Activated naive CD4-positive, alpha-beta T cell treated with anti-CD3 and anti-CD28 coated beads for 36 hours (primary cell): ENCODE results near the gene HS3ST4. TPM values are rescaled to one million over a fixed set of nuclear protein-coding genes. Genes with fewer than 3 reads are reported as not detected.

Experiments
- CTCF ChIA-PET: fragments of 350-600 bp; sonication (Branson Sonifier 250); formaldehyde crosslinking; loops from one replicate; lab custom pipeline; 2021; ENCODE audit warnings: antibody characterized with exemption; lab: Charles Lee
- DNase-seq: peaks from one replicate; pipeline ENCODE4 v3.0.0-alpha.2; 2020
- H3K27ac Mint-ChIP-seq: one replicate; pipeline ENCODE4 v1.8.0; 2021; ENCODE audit warnings: mild to moderate bottlenecking, mixed read lengths
- H3K27me3 Mint-ChIP-seq: one replicate; pipeline ENCODE4 v1.8.0; 2021; ENCODE audit warnings: low read depth, mixed read lengths
- H3K36me3 Mint-ChIP-seq: one replicate; pipeline ENCODE4 v1.8.0; 2021; ENCODE audit warnings: low read depth, mixed read lengths
- H3K4me1 Mint-ChIP-seq: one replicate; pipeline ENCODE4 v1.8.0; 2021; ENCODE audit warnings: low read depth, mixed read lengths
- H3K4me3 Mint-ChIP-seq: one replicate; pipeline ENCODE4 v1.8.0; 2021; ENCODE audit warnings: mild to moderate bottlenecking, moderate library complexity, mixed read lengths
- H3K9me3 Mint-ChIP-seq: one replicate; pipeline ENCODE4 v1.8.0; 2021; ENCODE audit warnings: mixed read lengths
- intact Hi-C: fragments of 100-400 bp; cut with micrococcal nuclease; formaldehyde crosslinking; loops from one replicate; pipeline ENCODE4 v1.15.1; 2023
- total RNA-seq, 2 experiments: library from RNA; stranded (reverse); gene quantifications; one replicate each; pipeline ENCODE4 v1.2.3, GENCODE V29; 2021

Gene HS3ST4
- total RNA-seq, 2 experiments from 2014 or later: not detected

- Mint-ChIP-seq H3K9me3 (no peaks in the 10 kb centered on the region), H3K27ac (no peak overlapping the region), H3K36me3 (no peaks in the 10 kb centered on the region), H3K4me1 (no peaks in the 10 kb centered on the region), H3K4me3 (no peak overlapping the region), H3K27me3 (peaks cover 7% of the 10 kb centered on the region)
- no peak for DNase-seq
- intact Hi-C loops: no loop called here
- CTCF ChIA-PET: no interaction called here
These were observed 230.7 kb downstream of the HS3ST4 start for GRCh38 chr16:25922438-25922837.

- H3K27ac Mint-ChIP-seq: no peak overlapping the region
- H3K9me3 Mint-ChIP-seq: no peaks in the 10 kb centered on the region
- H3K4me3 Mint-ChIP-seq: no peak overlapping the region
- H3K27me3 Mint-ChIP-seq: peaks cover 4% of the 10 kb centered on the region
- H3K4me1 Mint-ChIP-seq: no peaks in the 10 kb centered on the region
- H3K36me3 Mint-ChIP-seq: no peaks in the 10 kb centered on the region
- no peak for DNase-seq
- intact Hi-C loops: no loop called here
- CTCF ChIA-PET: no interaction called here
These were observed 233.7 kb downstream of the HS3ST4 start for GRCh38 chr16:25925421-25925820.

DNA sequence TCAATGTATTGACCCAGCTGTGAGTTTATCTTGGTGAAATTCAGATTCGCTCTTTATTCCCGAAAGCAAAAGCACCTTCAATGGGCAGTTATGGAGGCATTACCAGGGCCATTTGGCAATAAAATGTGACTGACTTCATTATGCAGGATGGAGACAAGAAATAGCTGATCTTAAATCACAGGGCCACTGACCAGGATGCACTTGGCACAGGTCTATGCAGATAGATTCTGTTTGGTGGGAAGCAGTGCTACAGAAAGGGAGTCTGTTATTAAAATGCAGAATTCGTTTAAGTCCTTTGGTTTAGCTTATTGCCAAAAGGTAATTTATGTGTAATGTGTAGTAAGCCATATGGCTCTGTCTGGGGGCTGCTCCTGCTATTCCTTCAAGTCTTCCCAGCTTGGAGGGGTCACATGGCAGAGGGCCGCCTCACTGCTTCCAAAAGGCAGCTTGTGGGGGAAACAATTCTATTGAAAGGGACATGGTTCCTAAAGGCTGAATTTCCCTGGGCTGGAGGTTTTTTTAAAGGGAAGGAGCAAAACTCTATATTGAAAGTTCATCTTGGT lies 239.8 kb downstream of the HS3ST4 start:
- no peaks in the 10 kb centered on the region for H3K9me3 Mint-ChIP-seq
- no peak overlapping the region for H3K27ac Mint-ChIP-seq
- DNase-seq: no peak
- no peaks in the 10 kb centered on the region for H3K36me3 Mint-ChIP-seq
- H3K4me3 Mint-ChIP-seq: no peak overlapping the region
- CTCF ChIA-PET: no interaction called here
- H3K4me1 Mint-ChIP-seq: no peaks in the 10 kb centered on the region
- intact Hi-C loops: no loop called here
- peaks cover 3% of the 10 kb centered on the region for H3K27me3 Mint-ChIP-seq

DNA sequence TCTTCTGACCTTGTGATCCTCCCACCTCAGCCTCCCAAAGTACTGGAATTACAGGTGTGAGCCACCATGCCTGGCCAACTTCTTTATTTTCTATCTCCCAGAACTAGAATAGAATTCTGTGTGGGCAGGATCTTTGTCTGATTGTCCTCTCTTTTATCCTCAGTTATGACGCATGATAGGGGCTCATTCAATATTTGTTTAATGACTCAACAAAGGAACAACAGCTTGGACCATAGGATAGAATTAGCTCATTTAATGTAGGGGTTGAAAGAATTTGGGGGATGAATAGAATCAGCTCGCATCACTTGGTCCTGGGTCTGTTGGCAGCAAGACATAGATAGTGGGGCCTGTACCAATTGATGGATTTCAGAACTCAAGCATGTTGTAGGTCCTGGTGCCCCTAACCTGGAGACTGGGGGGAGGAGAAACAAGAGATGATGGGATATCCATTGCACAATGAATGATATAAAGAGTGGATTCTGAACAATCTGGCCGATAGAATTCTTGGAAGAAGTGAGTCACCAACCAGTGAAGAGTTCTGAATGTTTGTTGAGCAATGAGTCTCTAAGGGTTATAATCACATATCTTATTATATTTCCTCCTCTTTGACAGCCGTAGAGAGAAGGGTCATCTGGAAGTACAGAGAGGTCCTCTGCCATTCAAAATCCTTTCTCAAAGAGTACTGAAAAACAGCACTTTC lies 250.2 kb downstream of the HS3ST4 start:
- Mint-ChIP-seq H3K27me3 (peaks cover 8% of the 10 kb centered on the region), H3K4me3 (no peak overlapping the region), H3K9me3 (peaks cover 5% of the 10 kb centered on the region), H3K4me1 (no peaks in the 10 kb centered on the region), H3K27ac (no peak overlapping the region), H3K36me3 (no peaks in the 10 kb centered on the region)
- no peak for DNase-seq
- intact Hi-C loops: no loop called here
- CTCF ChIA-PET: no interaction called here

- Mint-ChIP-seq H3K4me3 (no peak overlapping the region), H3K4me1 (no peaks in the 10 kb centered on the region), H3K27me3 (no peaks in the 10 kb centered on the region), H3K9me3 (no peaks in the 10 kb centered on the region), H3K36me3 (no peaks in the 10 kb centered on the region), H3K27ac (no peak overlapping the region)
- intact Hi-C loops: no loop called here
- CTCF ChIA-PET: no interaction called here
- no peak for DNase-seq
These were observed 259.0 kb downstream of the HS3ST4 start for GRCh38 chr16:25950586-25951281.

DNA sequence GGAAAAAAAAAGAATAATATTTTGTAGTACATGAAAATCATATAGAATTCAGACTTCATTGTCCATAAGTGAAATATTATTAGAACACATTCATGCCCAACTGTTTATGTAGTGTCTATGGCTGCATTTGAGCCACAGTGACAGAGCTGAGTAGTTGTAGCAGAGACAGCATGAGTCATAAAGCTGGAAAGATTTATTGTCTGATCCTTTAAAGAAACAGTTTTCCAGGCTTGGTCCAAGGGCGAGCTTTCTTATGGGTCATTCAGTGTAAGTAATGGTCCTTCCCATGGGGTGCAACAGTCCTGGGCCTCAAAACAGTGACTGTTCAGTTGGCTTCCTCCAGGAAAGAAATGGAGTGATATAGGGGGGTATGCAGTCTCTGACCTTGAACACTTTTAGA lies 260.2 kb downstream of the HS3ST4 start:
- Mint-ChIP-seq H3K4me1 (no peaks in the 10 kb centered on the region), H3K4me3 (no peak overlapping the region), H3K27ac (no peak overlapping the region), H3K27me3 (peaks cover 3% of the 10 kb centered on the region), H3K9me3 (no peaks in the 10 kb centered on the region), H3K36me3 (no peaks in the 10 kb centered on the region)
- intact Hi-C loops: no loop called here
- CTCF ChIA-PET: no interaction called here
- no peak for DNase-seq

DNA sequence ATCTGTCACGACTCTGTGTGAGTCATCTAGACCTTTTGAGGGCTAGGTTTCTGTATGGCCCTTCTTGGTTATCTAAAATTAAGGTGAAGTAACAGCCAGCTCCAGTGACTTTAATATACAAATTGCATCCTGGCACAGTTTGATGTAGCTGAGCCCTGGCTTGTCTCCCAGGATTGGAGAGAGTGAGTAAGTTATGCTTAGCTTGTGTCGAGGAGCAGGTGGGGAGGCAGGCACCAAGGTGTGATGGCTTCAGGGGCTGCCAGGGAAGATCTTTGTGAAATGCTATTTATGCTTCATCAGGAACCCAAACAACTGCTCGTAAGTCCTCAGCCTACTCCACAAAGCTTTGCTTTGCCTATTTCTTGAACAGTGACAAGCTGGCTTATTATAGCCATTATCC lies 261.2 kb downstream of the HS3ST4 start:
- DNase-seq: no peak
- H3K4me3 Mint-ChIP-seq: no peak overlapping the region
- H3K36me3 Mint-ChIP-seq: no peaks in the 10 kb centered on the region
- H3K27me3 Mint-ChIP-seq: peaks cover 5% of the 10 kb centered on the region
- intact Hi-C loops: no loop called here
- no peak overlapping the region for H3K27ac Mint-ChIP-seq
- H3K9me3 Mint-ChIP-seq: no peaks in the 10 kb centered on the region
- CTCF ChIA-PET: no interaction called here
- no peaks in the 10 kb centered on the region for H3K4me1 Mint-ChIP-seq

GRCh38 chr16:25957707-25958106 lies 265.9 kb downstream of the HS3ST4 start:
- Mint-ChIP-seq H3K27ac (no peak overlapping the region), H3K4me1 (no peaks in the 10 kb centered on the region), H3K36me3 (no peaks in the 10 kb centered on the region), H3K9me3 (no peaks in the 10 kb centered on the region), H3K4me3 (no peak overlapping the region), H3K27me3 (peaks cover 7% of the 10 kb centered on the region)
- intact Hi-C loops: no loop called here
- CTCF ChIA-PET: no interaction called here
- DNase-seq: no peak

GRCh38 chr16:25959221-25959620 lies 267.5 kb downstream of the HS3ST4 start:
- no peaks in the 10 kb centered on the region for H3K9me3 Mint-ChIP-seq
- H3K36me3 Mint-ChIP-seq: no peaks in the 10 kb centered on the region
- no peak overlapping the region for H3K27ac Mint-ChIP-seq
- H3K4me1 Mint-ChIP-seq: no peaks in the 10 kb centered on the region
- H3K4me3 Mint-ChIP-seq: no peak overlapping the region
- H3K27me3 Mint-ChIP-seq: peaks cover 7% of the 10 kb centered on the region
- CTCF ChIA-PET: no interaction called here
- DNase-seq: no peak
- intact Hi-C loops: no loop called here

DNA sequence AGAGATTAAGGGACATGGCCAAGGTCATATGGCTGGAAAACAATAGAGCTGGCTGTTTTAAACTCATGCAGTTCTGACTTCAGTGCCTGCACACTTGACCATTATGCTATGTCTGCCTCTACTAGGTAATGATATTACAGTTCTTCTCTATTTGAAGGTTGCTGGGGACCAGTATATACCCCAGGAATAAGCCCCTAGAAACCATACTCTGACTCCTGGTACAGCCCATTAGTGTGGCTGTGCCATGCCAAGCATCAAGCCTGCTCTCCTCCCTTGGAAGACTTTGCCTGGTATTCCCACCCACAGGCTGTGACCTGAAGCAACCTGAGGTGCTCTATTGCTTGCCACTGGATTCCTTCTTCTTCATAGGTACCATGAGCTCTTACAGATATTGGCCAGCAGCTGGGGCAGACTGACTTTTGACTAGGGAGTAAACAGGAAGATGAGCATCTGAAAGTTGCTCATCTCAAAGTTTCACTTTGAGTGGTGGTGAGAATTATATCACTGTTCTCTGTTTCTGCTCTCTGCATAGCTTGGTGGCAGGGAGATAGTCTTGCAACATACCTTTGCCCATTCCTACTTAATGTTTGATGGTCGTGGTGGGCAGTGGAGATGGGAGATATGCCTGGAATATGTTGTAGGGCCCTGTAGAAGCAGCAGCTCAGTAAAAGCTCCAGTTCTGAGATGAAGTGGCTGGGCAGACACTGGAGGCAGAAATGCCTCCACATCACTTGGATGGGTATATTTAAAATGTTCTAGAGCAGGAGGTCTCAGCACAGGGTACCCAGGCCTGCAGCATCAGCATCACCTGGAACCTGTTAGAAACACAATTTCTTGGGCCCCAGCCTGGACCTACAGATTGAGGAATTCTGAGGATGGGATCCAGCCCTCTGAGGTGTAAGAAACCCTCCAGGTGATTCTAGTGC lies 274.7 kb downstream of the HS3ST4 start:
- Mint-ChIP-seq H3K4me3 (no peak overlapping the region), H3K27ac (no peak overlapping the region), H3K36me3 (no peaks in the 10 kb centered on the region), H3K27me3 (peaks cover 2% of the 10 kb centered on the region), H3K4me1 (peaks cover 10% of the 10 kb centered on the region), H3K9me3 (no peaks in the 10 kb centered on the region)
- CTCF ChIA-PET: interaction anchor here (0.5 kb wide), 1 partner anchor 1409 kb away, joined by 7 read pairs; no protein-coding TSS in a partner anchor
- peak; percentile 61 for DNase-seq
- intact Hi-C loops: loop anchor here (5.0 kb wide), 2 partner anchors 631 to 806 kb away; no protein-coding TSS in a partner anchor

DNA sequence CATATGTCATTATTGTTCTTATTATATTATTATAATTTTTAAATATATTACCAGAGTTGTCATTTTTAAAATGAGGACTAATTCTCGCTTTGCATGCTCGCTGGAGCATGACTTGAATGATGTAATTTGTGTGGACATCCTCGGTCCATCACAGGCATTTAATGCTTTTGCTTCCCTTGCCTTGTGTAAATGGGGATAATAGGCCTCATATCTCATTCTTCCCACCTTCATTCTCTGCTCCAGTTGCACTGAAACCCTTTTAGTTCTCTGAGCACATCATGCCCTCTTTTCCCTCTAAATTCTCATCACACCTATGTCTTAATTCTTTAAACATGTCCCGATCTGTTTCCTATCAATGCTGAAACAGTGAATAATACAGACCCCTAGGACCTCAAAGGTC lies 285.4 kb downstream of the HS3ST4 start:
- no peaks in the 10 kb centered on the region for H3K4me1 Mint-ChIP-seq
- CTCF ChIA-PET: no interaction called here
- H3K4me3 Mint-ChIP-seq: no peak overlapping the region
- H3K27me3 Mint-ChIP-seq: peaks cover 2% of the 10 kb centered on the region
- no peak for DNase-seq
- no peaks in the 10 kb centered on the region for H3K9me3 Mint-ChIP-seq
- no peak overlapping the region for H3K27ac Mint-ChIP-seq
- H3K36me3 Mint-ChIP-seq: no peaks in the 10 kb centered on the region
- intact Hi-C loops: no loop called here

GRCh38 chr16:25978218-25978617 lies 286.5 kb downstream of the HS3ST4 start:
- CTCF ChIA-PET: no interaction called here
- Mint-ChIP-seq H3K27ac (no peak overlapping the region), H3K36me3 (no peaks in the 10 kb centered on the region), H3K27me3 (peaks cover 2% of the 10 kb centered on the region), H3K4me3 (no peak overlapping the region), H3K4me1 (no peaks in the 10 kb centered on the region), H3K9me3 (no peaks in the 10 kb centered on the region)
- no peak for DNase-seq
- intact Hi-C loops: no loop called here
